ENCODE results near the gene BAHD1. TPM values are rescaled to one million over a fixed set of nuclear protein-coding genes. Genes with fewer than 3 reads are reported as not detected.

BAHD1 gene
- total and polyA plus RNA-seq, 3 donors from 2014 or later, result 47.9 to 53.9 (median 52.0) TPM

- H3K4me1 ChIP-seq, result no peaks in the 10 kb centered on the region
- WGBS, 2 donors, result 62 to 80% methylated on average over 10 of the region's 10 CpGs
- H3K27me3 ChIP-seq, result no peaks in the 10 kb centered on the region
- H3K4me3 ChIP-seq, result no peak overlapping the region
- peak; percentile 64 for DNase-seq
- intact Hi-C loops (cut with DNase I; ENCODE audit: low total_unique reads), result no loop called here
- no peaks in the 10 kb centered on the region for H3K36me3 ChIP-seq (ENCODE audit: low read depth, missing control alignments)
- TF ChIP-seq CTCF (IDR thresholded peaks at IDR 0.05), result no peak
- TF ChIP-seq POLR2A (IDR thresholded peaks at IDR 0.05), result no peak
- H3K27ac ChIP-seq, result no peak overlapping the region
- H3K9me3 ChIP-seq, result no peaks in the 10 kb centered on the region
Observed at GRCh38 chr15:40430271-40430805, 10.4 kb upstream of the BAHD1 start.

- H3K27ac ChIP-seq, result no peak overlapping the region
- no peak for TF ChIP-seq POLR2A (IDR thresholded peaks at IDR 0.05)
- no peak for TF ChIP-seq CTCF (IDR thresholded peaks at IDR 0.05)
- H3K4me3 ChIP-seq, result no peak overlapping the region
- no peaks in the 10 kb centered on the region for H3K9me3 ChIP-seq
- WGBS, 2 donors, result 47 to 63% methylated on average over 20 of the region's 20 CpGs
- intact Hi-C loops (cut with DNase I; ENCODE audit: low total_unique reads), result no loop called here
- DNase-seq, result no peak
- H3K36me3 ChIP-seq (ENCODE audit: low read depth, missing control alignments), result no peaks in the 10 kb centered on the region
- peaks cover 37% of the 10 kb centered on the region for H3K4me1 ChIP-seq
- no peaks in the 10 kb centered on the region for H3K27me3 ChIP-seq
Observed at GRCh38 chr15:40435023-40435709, 5.6 kb upstream of the BAHD1 start.

DNA sequence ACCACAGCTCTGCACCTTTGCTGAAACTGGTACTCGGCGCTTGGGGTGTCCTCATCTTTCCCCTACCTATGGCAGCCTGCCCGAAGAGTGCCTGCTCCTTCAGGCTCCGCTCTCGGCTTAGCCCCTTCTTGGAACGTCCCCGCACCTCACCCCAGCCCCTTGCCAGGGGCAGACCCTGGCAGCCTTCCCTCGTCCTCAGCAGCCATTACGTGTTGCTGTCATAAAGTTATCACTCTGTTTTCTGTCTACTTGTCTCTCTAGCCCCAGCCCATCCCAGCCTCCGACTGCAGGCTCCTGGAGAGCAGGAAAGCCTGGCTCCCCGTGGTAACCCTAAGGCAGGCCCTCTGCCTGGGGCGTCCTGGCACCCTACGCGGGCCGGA lies 5.1 kb upstream of the BAHD1 start:
- no peaks in the 10 kb centered on the region for H3K36me3 ChIP-seq (ENCODE audit: low read depth, missing control alignments)
- intact Hi-C loops (cut with DNase I; ENCODE audit: low total_unique reads), result no loop called here
- TF ChIP-seq CTCF (IDR thresholded peaks at IDR 0.05) (no peak), POLR2A (IDR thresholded peaks at IDR 0.05) (no peak)
- peak overlapping the region; percentile 37 to 58 for H3K4me3 ChIP-seq
- peaks cover 37% of the 10 kb centered on the region for H3K4me1 ChIP-seq
- no peaks in the 10 kb centered on the region for H3K9me3 ChIP-seq
- WGBS, 2 donors, result 17 to 29% methylated on average over 10 to 15 of the region's 15 CpGs
- peak overlapping the region in 1 of 2 donors; percentile 53 for H3K27ac ChIP-seq
- no peak for DNase-seq
- no peaks in the 10 kb centered on the region for H3K27me3 ChIP-seq

DNA sequence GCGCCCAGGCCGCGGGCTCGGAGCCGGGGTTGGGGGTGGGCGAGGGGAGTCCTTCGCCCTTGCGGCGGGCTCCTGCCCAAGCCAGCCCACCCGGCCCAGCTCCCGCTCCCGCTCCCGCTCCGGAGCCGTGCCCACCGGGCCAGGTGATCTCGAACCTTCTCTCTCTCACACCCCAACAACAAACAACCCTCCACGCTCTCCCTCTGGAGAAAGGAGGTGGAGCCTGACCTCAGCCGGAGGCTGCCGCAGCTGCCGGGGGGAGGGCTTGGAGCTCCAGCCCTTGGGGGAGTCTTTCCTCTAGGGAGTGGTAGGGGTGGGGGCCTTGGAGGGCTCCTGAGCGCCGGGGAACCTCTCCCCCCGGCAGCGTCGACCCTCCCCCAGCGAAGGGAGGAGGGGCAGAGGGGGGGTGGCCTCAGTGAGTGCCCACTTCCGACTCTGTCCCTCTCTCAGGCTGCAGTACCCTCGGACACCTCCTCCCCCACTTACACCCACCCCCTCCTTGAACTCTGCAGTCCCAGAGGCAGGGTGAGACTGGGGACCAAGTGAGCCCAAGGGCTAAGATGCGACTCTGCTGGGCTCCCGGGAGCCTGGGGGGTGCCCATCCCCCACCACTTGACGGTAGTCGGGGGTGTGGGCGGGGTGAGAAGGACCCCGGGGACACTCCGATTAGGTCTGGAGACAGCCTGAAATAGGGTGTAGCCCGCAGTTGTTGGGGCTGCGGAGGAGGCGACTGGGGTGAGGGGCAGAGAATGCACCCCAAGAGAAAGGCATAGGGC lies 4.4 kb upstream of the BAHD1 start:
- DNase-seq, result no peak
- Histone ChIP-seq H3K27me3 (no peaks in the 10 kb centered on the region), H3K4me3 (peak overlapping the region; percentile 37 to 58), H3K4me1 (peaks cover 37% of the 10 kb centered on the region), H3K36me3 (ENCODE audit: low read depth, missing control alignments) (no peaks in the 10 kb centered on the region), H3K9me3 (no peaks in the 10 kb centered on the region), H3K27ac (peak overlapping the region in 1 of 2 donors; percentile 53)
- WGBS, 2 donors, result 2% methylated on average over 12 to 30 of the region's 39 CpGs
- intact Hi-C loops (cut with DNase I; ENCODE audit: low total_unique reads), result no loop called here
- no peak for TF ChIP-seq POLR2A (IDR thresholded peaks at IDR 0.05)
- no peak for TF ChIP-seq CTCF (IDR thresholded peaks at IDR 0.05)
